Keratinocyte (primary cell): ENCODE data around the gene MTO1.

Source experiments
- CTCF ChIP-seq, 3 experiments: IDR thresholded peaks in 1 of 3; conservative IDR thresholded peaks in 1 of 3; optimal IDR thresholded peaks in 1 of 3; 2 replicates in 2 of 3; 3 replicates in 1 of 3; pipeline versions ENCODE3 to v1.5.1; 2011; ENCODE audit warnings: low read length in 3 of 3, mild to moderate bottlenecking in 3 of 3, moderate library complexity in 2 of 3, control low read depth in 1 of 3, inconsistent platforms in 1 of 3; ENCODE audit not compliant: insufficient read depth in 2 of 3; ENCODE audit errors: extremely low read depth in 1 of 3
- EZH2 ChIP-seq: IDR thresholded peaks from one replicate; pipeline ENCODE4 v1.6.1; 2012; ENCODE audit warnings: inconsistent platforms, mild to moderate bottlenecking, low read length, moderate library complexity

- no peak for TF ChIP-seq CTCF (optimal IDR thresholded peaks at IDR 0.05 in 1 of 3, IDR thresholded peaks at IDR 0.05 in 1 of 3, conservative IDR thresholded peaks at IDR 0.05 in 1 of 3; ENCODE audit: extremely low read depth in 1 of 3, insufficient read depth in 2 of 3, low read length in 3 of 3)
- no peak for TF ChIP-seq EZH2
Measured at GRCh38 chr6:73513496-73513854, 51.9 kb downstream of the MTO1 start.
